CD4-positive, alpha-beta T cell treated with Interleukin-17A for 4 hours (primary cell): Measurements from ENCODE around the gene RXRB.

Source experiments
- DNase-seq: peaks from one replicate; pipeline ENCODE4 v3.0.0-alpha.2; 2020; ENCODE audit warnings: mixed read lengths

RXRB gene

DNA sequence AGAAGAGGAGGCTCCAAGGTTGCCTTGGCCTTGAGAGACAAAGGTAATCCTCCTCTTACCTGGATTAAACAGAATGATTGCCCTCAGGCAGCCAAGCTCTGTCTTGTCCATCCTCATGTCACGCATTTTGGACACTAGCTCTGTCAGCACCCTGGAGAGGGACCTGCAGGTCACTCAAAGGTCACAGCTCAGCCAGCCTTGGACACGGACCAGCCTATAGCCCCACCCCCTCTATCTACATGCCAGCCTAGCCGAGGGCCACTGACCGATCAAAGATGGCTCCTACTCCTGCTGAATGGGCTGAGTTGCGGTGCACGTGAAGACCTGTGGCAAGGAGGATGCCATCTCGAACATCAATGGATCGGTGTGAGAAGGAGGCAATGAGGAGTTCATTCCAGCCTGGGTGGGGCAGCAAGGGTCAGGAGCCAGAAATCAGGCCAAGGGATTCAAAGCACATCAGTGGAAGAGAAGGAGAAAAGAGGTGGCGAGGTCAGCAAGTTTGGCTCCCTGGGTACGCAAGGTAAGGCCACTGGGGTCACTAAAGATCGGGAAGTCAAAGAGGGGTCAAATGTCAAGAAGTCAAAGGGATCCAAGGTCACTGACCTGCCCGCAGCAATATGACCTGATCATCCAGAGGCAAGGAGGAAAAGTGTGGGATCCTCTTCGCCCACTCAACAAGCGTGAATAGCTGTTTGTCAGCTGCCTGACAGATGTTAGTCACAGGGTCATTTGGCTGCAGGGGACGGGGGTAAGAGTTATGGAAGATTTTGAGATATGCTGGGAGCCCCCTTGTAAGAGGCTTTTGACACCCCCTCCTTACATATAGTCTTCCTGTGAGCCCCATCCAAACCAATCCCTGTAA is 4.9 kb downstream of the RXRB start:
- DNase-seq: no peak

DNA sequence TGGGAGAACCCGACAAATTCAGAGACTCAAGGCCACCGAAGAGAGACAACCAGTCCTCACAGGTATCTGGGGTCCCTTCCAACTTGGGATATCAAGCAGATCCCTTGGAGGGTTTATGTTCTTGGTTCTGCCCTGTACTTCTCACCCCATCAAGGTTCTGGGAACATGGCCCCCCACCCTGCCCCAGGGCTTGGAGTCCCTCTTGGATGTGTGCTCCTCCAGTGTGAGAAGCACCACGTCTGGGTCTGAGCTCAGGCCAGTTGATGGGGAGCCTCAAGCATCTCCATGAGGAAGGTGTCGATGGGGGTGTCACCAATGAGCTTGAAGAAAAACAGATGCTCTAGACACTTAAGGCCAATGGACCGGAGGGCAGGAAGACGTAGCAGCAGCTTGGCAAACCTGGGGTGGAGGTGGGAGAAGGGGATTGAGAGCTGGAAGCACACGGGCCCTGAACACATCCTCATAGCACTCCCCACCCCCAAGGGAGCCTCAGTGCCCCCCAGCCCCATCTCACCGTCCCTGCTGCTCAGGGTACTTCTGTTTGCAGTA is 6.0 kb downstream of the RXRB start:
- DNase-seq: no peak

DNA sequence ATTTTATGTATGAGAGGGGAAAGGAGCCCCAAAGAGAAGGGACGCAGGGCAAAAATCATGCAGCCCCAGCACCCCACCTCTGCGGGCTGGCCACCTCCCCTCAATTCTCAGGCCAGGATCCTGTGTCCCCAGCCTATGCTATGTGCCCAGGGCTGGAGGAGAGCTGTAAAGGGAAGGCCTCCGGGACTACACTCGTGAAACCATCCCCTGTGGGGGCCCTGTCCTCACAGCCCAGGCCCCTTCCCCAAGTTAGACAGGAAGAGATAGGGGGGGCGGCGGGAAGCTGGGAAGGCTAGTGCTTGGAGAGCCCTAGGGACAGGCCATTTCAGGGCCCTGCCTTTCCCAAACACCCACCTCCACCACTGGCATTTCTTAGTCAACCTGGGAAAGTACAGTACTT is 6.8 kb downstream of the RXRB start:
- DNase-seq: no peak

DNA sequence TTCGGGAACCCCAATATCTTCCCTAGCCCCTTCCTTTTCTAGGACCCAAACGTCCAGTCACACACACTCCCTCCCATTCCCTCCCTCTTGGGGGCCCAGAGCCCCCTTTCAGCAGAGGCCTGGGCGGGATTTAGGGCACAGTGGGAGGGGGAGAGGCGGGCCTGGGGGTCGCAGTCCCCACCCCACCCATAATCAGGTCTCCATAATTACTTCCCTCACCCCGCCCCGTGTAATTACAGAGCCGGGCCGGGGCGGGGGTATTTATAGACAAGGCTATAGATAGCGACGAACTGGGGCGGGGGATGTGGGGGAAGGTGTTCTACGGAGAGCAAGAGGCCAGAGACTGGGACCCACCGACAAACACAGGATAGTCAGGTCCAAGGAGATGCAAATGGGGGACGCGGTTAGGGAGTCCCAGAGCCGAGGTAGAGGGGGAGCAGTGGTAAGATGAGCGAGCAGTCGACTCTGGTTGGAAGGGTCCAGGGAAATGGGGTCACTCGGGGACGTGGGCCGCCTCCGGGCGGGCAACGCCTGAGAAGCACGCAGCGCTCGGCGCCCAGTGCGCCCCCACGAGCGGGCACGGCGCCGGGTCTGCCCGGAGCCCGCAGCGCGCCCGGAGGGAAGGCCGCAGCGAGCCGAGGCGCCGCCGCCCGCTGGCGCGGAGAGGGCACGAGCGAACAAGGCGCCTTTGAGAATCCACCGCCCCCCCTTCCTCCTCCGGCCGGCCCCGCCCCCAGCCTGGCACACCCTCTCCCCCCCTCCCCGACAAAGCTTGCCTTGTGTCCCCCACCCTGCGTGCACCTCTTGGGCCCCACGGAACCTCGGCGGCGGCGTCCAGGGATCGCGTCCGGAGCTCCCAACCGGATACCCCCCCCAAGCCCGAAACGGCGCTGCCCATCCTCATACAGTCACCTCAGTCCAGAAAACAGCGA is 7.5 kb downstream of the RXRB start:
- DNase-seq: peak; percentile 59

DNA sequence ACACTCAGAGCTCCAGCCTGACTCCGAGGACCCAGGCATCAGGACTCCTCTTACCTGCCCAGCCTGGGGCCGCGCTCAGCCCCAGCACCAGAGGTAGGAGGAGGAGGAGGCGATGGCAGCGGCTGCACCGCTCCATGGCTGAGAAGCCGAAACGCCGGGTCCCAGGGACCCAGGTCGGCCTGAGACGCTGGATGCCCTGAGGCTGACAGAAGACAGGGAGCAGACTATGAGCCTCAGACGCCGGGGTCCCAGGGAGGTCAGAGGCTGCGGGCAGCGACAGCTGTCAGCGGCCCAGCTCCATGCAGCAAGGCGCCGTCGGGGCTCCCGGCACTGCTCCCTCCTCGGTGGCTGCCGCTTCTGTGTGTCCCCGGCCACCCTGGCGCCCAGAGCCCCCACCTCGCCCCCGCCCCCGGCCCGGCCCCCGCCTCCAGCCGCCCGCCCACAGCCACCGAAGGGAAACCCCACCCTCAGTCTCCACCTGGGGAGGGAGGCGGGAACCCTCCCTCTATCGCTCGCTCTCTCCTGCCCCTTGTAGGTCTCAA is 8.3 kb downstream of the RXRB start, which contains the start of gene COL11A2:
Gene COL11A2 (minus strand): TSS at position 363 of the 542 bp plus-strand sequence. CDS start 227 bp downstream, at position 136.
- DNase-seq: peak; percentile 52

DNA sequence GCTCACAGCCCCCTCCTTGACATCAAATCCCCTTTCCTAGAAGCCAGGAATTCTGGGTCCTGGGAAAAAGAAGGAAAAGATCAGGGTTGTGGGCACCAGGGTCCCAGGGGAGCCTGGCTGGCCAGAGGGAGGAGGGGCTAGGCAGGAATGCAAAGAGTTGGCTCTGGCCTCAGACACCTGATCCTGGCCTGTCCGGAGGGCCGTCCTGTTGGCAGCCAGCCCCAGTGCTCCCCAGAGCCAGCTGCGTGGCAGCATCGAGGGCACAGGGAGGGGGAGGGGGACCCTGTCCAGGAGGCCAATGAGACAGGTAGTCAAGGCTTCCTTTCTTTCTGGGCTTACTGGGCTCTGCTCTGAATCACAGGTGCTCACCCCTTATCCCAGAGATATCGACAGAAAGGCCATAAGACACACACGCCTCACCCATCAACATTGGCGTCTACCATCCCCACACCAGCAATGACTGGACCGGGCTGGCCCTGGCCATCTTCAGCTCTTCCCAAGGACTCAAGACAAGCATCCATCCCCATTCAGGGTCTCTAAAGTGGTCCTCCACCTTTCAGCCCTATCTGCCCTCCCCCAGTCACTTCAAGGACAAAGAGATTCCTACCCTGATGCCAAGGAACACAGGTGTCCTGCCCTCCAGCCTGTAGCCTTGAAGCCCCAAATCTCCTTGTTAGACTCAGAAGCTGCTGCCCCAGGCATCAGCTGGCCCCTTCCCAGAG is 8.9 kb downstream of the RXRB start:
- no peak for DNase-seq

DNA sequence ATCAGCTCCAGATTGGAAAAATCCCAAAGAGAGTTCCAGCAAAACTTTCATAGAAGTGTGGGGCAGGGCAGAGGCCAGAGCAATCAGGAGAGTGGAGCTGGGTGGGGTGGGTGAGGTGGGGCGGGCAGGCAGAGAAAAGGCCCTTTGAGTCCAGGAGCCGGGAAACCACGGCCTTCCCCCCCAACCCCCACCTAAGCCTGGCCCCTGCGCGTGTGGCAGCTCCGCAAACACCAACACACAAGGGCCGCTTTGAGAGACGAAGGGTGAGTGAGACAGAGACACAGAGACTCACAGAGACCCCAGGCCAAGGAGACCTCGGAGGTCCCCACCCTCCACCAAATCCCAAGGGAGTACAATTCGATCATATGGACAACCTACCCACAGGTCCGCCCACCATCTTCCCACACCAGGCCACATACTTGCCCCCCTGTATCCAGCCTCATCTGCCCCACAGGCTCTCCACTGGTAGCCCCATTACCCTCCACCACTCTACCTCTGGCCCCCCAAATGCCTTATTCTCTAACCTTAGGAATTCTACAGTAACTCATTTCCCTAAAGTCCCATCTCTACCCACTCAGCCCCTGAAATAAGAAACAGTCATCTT is 9.9 kb downstream of the RXRB start:
- no peak for DNase-seq

DNA sequence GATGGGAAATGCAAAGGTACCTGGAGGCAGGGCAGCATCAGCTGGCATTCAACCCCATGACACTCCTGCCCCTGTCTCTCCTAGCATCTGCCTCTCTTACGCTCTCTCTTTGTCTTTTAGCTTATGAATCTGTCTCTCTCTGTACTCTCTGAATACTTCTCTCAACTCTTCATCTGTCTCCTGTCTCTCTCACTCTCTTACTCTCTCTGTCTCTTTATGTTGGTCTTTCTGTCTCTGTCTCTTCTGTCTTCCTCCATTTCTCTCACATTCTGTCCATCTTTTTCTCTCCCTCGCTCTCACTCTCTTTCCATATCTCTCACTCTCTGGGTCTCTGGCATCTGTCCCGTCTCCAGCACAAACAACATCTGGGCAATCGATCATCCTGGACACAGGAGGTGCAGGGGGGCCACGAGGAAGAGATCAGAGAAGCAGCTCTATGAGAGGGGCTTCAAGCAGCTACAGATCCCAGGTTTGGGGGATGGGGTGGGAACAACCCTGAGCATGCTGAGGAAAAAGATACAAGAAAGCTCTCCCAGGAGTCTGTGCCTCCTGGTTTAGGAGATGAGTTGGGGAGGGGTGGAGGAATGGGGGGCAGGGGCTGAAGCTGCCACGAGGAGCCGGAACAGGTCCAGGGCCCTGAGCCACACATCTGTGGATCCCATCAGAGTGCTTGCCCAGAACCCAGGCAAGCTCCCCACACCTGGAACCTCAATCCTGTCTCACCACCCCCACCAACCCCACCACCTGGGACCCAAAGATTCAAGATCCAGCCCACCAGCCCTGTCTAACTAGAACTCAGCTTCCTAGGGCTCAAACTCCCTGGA is 10.6 kb downstream of the RXRB start:
- DNase-seq: no peak

DNA sequence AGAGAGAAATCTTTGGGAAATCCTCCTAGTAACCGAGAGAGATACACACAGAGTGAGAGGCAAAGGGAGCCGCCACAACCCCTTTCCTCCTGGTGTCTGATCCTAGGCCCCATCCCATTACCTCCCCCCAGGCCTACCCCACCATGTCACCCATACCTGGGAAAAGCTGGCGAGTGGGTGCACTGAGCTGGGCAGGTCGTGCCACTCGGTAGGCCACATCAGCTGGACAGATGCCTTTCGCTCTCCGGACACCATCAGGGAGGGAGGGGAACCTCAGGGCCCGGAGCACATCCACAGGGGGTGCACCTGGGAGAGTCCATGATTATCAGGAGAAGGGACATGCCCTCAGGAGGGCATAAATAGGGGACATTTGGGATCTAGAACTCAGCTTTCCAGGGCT is 11.3 kb downstream of the RXRB start:
- no peak for DNase-seq

DNA sequence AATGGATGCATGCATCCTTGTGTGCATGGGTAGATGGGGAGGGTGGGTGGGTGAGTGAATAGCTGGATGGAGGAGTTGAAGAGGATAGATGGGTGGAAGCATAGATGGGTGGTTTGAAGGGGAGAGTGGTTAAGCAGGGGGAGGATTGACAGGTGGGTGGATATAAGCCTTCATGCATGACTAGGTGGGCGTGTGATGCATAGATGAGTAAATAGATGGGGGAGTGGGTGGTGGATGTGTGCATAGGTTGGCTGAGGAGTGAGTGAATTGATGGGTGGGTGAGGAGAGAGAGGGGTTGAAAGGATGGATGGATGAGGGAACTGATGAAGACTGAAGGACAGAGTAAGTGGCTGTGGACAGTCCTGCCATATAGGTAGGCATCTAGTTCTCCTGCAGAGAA is 12.7 kb downstream of the RXRB start:
- DNase-seq: no peak

DNA sequence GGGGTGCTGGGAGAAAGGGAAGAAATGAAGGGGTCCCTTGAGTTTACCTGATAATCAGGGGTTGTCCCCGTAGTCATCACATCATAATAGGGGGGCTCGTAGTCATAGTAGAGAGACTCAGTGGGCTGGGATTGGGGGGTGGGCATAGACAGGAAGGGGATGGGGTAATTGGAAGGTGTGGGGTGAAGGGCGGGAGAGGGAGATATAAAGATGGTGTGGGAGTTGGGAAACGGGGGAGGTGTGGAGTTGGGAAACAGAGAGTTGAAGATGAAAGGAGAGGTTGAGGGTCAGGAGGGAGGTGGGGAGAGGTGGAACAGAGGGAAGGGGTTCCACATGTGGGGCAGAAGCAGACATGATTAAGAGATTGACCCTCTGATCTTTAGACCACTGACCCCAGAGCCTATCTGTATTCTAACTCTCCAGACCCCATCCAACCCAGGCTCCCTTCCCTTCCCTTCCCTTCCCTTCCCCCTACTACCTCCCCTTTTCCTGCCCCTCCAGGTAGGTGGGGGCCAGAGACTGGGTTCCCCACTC is 14.7 kb downstream of the RXRB start:
- DNase-seq: no peak

DNA sequence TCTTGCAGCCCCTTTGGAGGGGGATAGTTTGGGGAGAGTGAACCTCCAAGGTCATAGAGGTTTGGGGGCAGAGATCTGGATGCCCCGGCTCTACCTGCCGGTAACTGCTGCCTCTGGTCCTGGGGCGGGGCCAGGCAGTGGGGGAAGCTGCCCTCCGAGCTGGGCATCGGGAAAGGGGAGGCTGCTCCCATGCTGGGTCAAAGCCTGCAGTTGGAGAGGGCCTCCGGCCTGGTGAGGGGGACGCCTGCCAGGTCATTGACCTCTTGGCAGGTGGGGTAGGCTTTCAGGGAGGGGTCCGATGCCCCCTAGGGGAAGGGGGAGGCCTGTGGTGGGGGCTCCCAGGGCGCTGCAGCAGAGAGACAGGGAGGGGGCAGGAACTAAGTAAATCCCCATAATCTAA is 15.3 kb downstream of the RXRB start:
- DNase-seq: no peak

DNA sequence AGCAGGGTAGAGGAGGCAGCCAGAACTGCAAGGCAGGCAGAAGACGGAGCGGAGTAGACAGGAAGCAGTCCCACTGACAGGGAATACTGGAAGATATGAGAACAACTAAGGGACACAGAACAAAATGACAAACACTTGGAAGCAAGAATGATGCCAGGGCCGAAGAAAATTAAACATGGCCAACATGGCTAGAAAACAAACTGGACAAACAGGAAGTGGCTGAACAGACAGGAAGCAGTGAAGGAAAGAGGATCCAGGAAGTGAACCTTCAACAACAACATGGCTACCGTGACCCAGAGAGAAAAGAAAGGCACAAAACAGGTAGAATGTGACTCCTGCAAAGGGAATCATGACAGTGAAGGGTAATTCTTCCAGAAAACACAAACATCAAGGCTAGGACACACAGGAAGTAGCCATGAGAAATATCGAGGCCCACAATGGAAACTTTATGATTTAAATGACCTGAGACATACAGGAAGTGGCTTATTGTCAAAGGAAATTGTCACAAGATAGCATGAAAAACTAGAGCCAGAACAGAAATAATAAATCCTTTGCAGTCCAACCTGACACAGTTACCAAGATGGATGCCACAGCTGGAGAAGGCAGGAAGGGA is 17.3 kb downstream of the RXRB start:
- DNase-seq: no peak

DNA sequence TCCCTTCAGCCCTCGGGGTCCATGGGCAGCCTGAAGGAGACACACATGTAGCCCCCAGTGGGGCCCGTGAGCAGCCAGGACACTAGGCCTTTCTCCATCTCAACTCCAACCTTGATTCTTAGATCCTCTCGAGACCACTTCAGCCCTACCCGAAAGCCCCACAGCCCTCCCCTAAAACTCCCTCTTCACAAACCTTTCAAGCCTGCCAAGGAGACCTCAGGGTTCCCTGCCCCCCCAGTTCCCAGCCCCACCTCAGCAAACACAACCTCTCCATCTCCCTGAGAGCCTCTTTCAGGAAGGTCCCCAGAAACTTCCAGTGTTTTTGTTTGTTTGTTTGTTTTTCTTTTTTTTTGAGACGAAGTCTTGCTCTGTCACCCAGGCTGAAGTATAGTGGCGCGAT is 19.3 kb downstream of the RXRB start:
- no peak for DNase-seq

DNA sequence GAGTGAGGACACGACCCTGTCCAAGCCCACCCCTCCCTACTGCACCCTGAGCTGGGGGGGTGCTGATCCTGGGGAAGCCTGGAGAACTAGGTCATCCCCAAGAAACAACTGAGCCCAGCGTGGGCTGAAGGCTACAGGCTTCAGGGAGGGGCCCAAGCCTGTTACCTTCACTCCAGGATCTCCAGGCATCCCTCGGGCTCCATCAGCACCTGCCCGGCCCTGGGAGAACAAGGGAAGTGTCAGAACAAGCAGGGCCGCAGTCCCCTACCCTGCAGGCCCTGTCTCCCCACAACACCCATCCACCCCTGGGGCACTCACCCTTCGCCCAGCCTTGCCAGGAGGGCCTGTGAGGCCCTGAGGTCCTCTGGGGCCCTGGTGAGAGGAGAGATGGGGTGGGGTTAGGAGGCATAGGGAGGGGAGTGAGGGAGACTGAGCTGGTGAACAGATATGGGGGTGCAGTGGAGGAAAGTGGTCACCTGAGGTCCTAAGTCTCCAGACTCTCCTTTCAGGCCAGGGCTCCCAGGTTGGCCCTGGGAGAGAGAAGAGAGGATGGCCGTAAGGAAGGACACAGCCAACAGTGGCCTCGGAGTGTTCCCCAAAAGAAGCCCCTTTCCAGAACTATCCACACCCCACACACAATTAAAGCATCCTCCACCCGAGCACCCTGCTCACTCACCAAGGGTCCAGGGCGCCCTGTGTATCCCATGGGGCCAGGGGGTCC is 21.6 kb downstream of the RXRB start:
- no peak for DNase-seq

DNA sequence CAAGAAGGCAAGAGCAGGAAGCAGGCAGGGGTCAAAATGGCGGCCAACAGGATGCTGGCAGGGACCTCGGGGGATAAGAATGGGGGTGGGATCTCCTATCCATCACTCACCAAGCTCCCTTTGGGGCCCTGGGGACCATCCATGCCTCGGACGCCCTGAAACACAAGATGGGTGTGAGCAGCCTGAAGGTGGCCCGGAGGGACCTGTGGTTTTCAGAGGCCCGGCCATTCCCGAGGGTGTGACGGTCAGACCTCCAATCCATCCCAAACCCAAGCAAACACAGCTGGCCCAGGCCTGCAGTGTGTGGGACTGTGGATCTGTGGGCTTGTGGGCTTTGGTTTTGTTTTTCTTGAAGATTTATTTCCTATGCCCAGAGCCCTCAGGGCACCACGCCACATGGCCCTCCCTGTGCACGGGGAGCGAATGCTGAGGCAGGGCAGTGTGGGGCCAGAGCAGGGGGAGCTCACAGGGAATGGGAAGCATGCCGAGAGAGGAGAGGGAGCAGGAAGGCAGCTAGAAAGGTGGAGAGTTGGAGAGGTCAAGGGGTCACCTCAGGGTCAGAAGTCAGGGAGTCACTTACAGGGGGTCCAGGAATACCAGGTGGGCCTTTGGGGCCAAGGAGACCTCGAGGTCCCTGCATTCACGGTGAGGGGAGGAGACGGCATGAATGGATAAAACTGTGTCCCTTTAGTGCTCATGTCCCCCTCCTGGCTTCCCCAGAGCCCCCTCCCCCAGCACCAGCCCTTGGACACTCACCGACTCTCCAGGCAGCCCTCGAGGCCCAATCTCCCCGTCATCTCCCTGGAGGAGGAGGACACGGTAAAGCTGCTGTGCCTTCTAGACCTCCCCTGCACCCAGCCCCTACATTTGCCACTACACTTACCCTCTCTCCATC is 22.7 kb downstream of the RXRB start:
- no peak for DNase-seq

DNA sequence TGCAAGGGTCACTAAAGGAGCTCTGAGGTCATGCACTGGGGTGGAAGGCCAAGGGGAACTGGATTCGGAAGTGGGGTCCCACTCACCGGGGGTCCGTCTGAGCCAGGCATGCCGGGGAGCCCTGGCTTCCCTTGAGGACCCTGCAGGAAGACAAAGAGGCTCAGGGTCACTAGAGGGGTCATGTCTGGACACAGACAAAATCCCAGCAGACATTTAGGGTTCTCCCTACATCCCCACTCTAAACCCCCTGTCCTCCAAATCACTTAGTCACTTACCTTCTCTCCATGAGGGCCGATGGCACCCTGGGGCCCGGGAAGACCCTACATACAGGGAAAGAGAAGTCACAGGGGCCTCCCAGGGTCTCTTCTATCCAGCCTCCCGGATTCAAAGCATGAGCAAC is 23.6 kb downstream of the RXRB start:
- DNase-seq: no peak

DNA sequence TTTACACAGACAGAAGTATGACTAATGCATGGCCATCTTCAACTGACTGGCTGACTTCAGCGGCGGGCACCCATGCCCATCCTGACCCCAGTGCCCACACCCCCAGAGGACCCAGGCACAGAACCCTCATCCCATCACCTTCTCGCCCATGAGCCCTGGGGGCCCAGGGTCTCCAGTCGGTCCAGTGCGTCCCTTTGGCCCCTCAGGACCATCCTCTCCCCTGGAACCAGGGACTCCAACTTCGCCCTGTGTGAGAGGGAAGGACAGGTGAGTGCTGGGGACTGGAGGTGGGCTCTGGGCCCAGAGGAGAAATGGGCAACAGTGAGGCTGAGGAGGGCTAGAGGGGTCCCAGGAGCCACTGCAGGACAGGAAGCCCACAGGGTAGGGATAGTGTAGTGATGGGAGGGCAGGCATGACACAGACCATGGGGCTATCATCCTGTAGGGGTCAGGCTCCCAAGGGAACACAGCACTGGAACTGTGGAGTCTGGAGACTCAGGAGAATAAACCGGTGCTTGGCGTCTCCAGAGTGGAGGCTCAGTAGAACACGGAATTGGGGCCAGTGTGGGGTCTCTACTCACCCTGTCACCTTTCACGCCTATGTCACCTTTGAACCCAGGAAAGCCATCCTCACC is 24.9 kb downstream of the RXRB start:
- no peak for DNase-seq
